Inferior parietal cortex (tissue), 1 donor: ENCODE measurements around the gene LRRC66.

Source experiments
- DNase-seq: peaks from one replicate; pipeline ENCODE4 v3.0.0-alpha.2; 2016; ENCODE audit errors: extremely low spot score

Gene LRRC66

DNA sequence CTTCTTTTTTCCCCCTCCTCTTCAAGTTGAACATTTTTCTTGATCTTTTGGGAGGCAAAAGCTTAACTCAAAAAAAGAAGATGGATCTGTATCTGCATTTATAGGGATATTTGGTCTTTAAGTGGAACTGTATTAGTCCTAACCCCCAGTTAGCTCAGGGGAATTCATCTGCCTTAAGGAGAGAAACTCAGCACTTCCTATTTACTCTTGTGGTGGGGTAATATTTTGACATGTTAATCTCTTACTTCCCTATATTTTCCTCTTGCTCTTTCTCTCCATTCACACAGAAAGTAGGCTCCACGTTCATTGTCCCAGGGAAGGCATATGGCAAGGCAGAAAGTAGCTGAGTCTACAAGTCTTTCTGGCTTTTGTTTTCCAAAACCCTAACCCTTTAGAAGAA lies 5.3 kb downstream of the LRRC66 start:
- no peak for DNase-seq

DNA sequence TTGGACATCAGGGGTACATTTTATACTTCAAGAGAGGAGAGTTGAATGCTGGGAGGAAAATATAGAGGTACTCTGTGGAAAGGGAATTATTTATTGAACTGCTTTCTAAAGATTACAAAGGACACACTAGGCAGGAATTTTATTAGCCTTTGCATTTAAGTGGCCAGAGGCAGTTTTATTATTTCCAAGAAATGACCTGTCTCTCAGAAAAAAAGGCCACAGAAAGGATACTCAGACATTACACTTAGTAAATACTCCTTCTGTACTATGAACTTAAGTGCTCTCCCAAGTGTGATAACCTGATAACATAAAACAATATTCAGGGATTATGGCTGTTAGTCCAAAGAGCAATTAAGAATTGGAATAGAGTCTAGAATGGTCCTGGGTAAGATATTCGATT lies 7.5 kb downstream of the LRRC66 start:
- DNase-seq, result no peak

DNA sequence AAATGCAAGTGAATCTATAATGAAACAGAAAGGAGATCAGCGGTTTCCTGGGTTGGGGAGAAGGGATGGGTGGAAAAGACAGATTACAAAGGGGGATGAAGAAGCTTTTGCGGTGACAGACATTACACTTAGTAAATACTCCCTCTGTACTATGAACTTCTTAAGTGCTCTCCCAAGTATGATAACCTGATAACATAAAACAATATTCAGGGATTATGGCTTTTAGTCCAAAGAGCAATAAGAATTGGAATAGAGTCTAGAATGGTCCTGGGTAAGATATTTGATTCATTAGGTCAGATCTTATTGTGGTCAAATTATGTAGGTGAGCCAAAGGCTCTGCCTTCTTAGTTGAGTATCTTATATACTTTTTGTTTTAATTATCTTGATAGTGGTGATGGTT lies 9.2 kb downstream of the LRRC66 start:
- DNase-seq, result no peak

GRCh38 chr4:52006887-52007286 lies 13.3 kb downstream of the LRRC66 start:
- DNase-seq, result no peak

GRCh38 chr4:52005604-52006273 lies 14.4 kb downstream of the LRRC66 start:
- no peak for DNase-seq

- DNase-seq, result no peak
Observed at GRCh38 chr4:52004414-52004813, 15.7 kb downstream of the LRRC66 start.

- no peak for DNase-seq
Observed at GRCh38 chr4:52001616-52002015, 18.5 kb downstream of the LRRC66 start.

DNA sequence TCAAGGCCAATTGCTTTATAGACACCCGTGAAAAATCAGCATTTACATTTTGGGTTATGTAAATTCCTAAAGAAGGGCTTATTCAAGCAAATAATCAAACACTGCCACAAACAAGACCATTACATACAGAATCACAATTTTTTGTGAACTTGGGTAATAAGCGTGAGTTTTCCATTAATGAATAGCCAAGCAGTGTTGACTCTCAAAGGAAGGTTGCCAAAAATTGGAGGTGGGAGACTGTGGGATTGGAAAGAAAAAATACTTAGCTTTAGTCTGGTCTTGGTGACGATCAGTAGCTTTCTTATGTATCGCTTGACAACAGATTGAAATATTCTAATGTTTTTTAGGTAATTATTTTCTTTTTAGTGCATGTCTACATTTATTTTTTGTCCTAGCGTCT lies 20.9 kb downstream of the LRRC66 start:
- no peak for DNase-seq

DNA sequence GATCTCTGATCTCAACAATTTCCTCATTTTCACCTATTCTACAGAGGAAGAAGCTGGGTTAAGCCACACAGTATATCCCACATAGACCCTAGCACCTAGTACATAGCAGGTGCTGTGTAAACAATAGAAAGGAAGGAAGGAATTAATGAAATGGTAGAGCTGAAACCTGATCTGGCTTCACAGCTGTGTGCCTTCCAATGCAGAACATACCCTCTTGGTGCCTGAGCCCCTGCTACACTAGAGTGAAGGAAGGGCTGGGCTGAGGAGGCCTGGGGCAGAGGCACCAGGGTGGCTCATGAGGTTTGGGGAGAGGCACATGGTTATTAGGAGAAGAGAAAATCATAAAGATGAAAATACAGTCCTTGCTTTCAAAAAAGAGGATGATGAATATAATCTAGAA lies 21.3 kb downstream of the LRRC66 start:
- no peak for DNase-seq

DNA sequence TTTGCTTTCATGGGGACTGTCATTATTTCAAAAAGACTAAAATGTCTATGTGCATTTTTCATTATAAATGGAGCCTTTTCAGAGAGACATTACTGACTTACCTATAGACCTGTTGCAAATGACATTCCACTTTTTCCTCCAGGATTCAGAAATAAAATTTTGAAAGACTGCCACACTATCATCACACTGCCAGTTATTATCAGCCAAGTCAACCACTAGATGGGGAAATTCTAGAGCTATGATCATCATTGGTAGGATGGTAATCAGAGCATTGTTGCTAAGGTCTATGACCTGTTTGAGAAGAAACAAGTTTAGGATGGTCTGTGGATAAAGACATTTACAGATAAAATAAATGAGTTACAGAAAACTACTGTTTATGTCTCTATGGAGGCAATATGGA lies 22.5 kb downstream of the LRRC66 start:
- DNase-seq, result no peak

- no peak for DNase-seq
Observed at GRCh38 chr4:51995647-51996220, 24.4 kb downstream of the LRRC66 start.

GRCh38 chr4:51965862-51966261 lies 54.3 kb downstream of the LRRC66 start:
- DNase-seq, result no peak

DNA sequence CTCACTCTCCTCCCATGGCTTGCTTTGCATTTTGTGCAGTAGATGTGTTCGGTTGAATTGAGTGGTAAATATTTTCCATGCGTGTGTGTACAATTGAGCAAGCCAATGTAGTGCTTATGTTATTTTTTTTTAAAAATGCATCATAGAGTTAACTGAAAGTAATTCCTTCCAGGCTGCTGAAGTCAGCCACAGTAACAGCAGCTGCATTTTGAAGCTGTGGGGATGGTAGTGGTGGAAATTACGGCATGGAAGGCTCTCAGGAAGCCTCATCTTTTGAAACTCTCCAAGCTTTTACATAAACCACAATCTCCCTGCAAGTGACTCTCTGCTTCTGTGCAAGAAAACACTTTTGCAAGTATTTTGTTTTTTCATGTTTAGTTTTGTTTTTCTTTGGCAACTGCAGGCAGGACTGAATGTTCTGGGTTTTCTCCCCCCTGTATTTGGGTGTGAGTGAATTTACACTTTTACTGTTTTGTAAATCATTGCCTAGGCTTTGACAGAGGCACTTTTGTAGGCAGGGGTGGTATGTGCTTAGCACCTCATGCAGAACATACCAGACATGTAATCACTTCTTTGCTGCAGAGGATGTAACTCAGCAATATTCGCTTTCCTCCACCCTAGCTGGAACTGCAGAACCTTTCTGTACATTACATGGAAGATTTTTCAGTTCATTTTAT lies 56.2 kb downstream of the LRRC66 start:
- peak; percentile 11 for DNase-seq

DNA sequence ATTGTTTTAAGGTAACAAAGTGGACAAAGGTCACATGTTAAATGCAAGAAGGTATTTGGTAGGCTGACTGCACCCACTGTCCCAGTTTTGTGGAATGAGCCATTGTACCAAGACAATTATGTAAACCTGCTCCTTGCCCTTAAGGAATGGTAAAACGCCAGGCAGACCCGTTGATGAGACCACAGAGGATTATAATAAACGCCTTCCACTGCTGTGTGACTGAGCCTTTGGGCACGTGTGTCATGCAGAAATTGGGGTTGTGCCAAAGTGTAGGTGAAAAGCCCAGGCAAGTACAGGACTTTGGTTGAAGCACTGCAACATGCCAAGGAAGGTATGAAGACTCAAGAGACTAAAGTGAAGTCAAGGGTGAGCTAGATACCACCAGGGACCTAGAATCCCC lies 59.7 kb downstream of the LRRC66 start:
- DNase-seq, result no peak

DNA sequence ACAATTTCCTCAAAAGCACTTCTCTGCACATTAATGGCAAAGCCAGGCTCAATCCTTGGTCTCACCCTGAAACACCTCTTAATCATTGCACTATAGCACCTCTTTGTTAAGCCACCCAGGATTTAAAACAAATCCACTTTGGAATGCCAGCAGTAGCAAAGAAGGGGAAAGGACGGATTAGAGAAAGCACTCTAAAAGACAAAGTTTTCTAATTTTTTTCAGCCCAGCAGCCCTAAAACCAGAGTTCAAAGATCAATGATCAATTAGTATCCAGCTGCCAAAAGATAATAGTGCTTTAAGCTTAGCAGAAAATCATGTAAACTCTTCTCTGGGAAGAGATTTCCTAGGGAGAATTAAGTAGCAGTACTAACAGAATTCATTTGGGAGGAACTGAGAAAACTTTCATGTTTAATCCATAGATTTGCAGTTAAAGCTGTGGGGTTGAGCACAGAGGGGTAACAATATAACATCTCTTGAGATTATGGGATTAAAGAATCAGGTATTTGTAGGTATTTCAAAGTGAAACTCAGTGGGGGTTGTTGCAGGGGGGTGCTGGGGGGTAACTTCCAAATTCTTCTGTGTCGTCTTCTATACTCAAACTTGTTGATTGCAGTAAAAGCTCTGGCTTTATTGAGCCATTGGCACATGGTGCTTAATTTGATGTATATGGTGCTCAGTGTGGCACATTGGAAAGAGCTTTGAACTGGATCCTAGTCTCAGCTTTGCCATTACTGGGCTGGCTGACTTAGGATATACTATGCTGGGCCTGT lies 61.8 kb downstream of the LRRC66 start:
- DNase-seq, result no peak
